ENCODE data around the gene ABAT.
A peak's percentile ranks its signal among the peaks of the same experiment; 100 is the strongest.

GRCh38 chr16:8655184-8655717, 19.2 kb upstream of the ABAT start:
- peak; percentile 74 for TF ChIP-seq CTCF (IDR thresholded peaks at IDR 0.05)
- TF ChIP-seq ZFX (IDR thresholded peaks at IDR 0.05; ENCODE audit: borderline replicate concordance), result no peak
